COLO668 (cell line): ENCODE measurements around the gene PCBP3.
"Not testable (repeated sequence)": the region's sequence is repeated elsewhere in the genome, so short reads cannot be mapped to it uniquely, and the experiment has no call there.

Experiments used
- DNase-seq: peaks from one replicate; lab custom pipeline; 2025; ENCODE audit not compliant: unreplicated experiment; lab: John Stamatoyannopoulos, UW

The PCBP3 gene

DNA sequence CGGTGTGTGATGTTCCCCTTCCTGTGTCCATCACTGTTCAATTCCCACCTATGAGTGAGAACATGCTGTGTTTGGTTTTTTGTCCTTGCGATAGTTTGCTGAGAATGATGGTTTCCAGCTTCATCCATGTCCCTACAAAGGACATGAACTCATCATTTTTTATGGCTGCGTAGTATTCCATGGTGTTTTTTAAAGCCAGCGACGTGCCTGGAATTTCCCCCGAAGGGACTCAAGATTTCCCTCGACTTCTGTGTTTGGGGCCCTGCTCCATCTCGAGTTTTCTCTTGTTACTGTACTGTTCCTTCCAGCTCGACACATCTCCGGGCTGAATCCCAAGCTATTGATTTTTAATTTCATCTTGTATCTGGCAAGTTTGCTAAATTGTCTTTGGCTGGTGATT lies 309.0 kb downstream of the PCBP3 start:
- not testable (repeated sequence) for DNase-seq

DNA sequence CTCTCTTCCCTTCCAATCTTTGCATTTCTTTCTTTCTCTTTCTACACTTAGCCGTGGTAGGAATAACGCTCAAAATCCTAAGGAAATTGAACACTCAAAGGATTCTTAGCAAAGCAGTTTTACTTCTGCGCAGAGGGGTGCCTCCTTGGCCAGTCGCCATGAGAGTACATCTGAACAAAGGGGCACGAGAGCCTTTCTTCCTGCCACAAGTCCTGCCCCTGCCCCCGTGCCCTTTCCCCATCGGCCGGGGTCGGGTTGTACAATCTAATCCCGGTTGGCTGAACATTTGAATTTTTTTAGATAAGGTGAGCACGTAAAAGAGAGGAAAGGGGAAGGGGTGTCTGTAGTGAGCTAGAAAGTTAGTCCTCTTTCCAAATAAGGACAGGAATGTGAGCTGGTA lies 309.4 kb downstream of the PCBP3 start:
- DNase-seq, result no peak

GRCh38 chr21:45954261-45954660 lies 310.7 kb downstream of the PCBP3 start:
- DNase-seq, result no peak

GRCh38 chr21:45954921-45955320 lies 311.4 kb downstream of the PCBP3 start:
- DNase-seq, result no peak

GRCh38 chr21:45957551-45957950 lies 314.0 kb downstream of the PCBP3 start:
- DNase-seq, result no peak

GRCh38 chr21:45957981-45958600 lies 314.6 kb downstream of the PCBP3 start:
- DNase-seq, result no peak

DNA sequence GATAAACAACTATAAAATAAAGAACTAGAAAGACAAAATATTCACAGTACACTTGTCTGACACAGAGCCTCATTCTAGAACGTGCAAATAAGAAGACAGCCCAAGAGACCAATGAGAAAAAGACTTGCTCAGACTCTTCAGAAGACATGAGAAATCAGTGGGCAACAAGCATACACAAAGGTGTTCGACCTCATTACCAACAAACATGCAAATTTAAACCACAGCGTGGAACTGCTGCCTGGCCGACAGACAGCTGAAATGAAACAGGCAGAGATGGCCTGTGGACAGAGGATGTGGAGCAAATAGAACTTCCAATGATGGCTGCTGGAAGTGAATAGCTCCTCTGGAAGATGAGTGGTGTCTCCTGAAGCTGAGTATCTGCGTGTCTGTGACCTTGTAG lies 315.7 kb downstream of the PCBP3 start:
- DNase-seq, result no peak

GRCh38 chr21:45959779-45960390 lies 316.4 kb downstream of the PCBP3 start:
- no peak for DNase-seq

DNA sequence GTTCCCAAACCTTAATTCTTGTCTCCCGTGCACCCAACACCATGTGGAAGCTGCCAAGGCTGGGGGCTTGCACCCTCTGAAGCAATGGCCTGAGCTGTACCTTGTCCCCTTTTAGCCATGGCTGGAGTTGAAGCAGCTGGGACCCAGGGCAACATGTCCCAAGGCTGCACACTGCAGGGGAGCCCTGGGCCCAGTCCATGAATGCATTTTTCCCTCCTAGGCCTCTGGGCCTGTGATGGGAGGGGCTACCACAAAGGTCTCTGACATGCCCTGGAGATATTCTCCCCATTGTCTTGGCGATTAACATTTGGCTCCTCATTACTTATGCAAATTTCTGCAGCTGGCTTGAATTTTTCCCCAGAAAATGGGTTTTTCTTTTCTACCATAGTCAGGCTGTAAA lies 317.9 kb downstream of the PCBP3 start:
- DNase-seq, result not testable (repeated sequence)

DNA sequence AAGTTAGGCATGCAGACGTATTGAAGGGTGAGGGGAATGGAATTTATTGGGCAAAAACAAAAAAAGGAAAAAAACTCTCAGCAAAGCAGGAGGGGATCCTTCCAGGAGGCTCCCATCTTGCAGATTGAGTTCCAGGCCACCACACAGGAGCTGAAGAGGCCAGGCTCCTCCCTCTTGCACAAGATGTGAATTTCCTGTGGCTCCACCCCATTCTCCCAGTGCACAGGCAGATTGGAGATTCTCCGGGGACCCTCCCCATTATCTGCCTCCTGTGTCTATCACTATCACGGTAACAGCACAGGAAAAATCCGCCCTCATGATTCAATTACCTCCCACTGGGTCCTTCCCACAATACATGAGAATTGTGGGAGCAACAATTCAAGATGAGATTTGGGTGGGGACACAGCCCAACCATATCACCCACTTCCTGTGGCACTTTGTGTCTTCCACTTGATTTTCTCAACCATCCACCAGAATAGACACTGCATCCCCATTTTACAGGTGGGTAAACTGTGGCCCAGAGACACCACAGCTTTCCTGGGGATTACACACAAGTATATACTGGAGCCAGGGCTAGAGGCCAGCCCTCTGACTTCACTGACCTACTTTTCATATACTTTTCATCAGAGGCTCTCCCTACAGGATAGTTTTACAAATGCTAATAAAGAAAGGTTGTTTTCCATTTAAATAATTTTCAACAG lies 319.2 kb downstream of the PCBP3 start:
- no peak for DNase-seq

- DNase-seq, result no peak
Observed at GRCh38 chr21:45963232-45963570, 319.7 kb downstream of the PCBP3 start.

DNA sequence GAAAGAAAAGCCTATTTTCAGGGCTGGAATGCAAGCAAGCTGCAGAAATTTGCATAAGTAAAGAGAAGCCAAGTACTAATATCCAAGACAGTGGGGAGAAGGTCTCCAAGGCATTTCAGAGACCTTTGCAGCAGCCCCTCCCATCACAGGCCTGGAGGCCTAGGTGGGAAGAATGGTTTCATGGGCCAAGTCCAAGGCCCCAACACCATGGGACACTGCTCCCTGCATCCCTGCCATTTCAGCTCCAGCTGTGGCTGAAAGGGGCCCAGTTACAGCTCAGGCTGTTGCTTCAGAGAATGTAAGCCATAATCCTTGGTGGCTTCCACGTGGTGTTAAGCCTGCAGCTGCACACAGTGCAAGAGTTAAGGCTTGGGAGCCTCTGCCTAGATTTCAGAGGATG lies 321.1 kb downstream of the PCBP3 start:
- DNase-seq, result no peak

DNA sequence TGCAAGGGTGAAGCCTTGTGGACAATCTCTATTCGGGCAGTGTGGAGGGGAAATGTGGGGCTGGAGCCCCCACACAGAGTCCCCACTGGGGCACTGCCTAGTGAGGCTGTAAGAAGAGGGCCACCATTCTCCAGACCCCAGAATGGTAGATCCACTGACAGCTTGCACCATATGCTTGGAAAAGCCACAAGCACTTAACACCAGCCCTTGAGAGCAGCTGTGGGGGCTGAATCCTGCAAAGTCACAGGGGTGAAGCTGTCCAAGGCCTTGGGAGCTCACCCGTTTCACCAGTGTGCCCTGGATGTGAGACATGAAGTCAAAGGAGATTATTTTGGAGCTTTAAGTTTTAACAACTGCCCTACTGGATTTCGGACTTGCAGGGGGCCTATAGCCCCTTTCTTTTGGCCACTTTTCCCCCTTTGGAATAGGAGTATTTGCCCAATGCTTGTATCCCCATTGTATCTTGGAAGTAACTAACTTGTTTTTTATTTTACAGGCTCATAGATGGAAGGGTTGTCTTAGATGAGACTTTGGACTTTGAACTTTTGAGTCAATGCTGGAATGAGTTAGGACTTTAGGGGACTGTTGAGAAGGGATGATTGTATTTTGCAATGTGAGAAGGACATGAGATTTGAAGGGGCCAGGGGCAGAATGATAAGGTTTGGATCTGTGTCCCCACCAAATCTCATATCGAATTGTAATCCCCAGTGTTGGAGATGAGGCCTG lies 321.7 kb downstream of the PCBP3 start:
- no peak for DNase-seq

DNA sequence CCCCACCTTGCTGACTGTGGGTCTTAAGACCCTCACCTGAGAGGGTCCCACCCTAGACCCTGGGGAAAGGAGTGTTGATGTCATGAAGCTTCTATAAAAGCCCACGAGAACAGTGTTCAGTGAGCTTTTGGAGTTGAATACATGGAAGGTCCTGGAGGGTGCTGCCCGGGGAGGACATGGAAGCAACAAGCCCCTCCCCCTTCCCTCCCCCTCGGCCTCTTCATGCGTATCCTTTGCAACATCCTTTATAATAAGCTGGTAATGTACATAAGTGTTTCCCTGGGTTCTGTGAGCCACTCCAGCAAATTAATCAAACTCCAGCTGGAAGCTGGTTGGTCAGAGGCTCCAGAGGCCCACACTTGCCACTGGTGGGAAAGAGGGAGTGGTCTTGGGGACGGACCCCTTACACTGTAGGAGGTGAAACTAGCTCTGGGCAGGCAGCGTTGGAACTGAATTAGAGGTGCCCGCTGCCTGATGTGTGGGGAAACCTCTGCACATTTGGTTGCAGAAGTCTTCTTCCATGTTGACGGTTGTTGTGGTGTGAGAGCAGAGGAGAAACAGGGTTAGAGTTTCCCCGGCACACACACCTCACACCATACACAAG lies 323.4 kb downstream of the PCBP3 start:
- DNase-seq, result no peak

DNA sequence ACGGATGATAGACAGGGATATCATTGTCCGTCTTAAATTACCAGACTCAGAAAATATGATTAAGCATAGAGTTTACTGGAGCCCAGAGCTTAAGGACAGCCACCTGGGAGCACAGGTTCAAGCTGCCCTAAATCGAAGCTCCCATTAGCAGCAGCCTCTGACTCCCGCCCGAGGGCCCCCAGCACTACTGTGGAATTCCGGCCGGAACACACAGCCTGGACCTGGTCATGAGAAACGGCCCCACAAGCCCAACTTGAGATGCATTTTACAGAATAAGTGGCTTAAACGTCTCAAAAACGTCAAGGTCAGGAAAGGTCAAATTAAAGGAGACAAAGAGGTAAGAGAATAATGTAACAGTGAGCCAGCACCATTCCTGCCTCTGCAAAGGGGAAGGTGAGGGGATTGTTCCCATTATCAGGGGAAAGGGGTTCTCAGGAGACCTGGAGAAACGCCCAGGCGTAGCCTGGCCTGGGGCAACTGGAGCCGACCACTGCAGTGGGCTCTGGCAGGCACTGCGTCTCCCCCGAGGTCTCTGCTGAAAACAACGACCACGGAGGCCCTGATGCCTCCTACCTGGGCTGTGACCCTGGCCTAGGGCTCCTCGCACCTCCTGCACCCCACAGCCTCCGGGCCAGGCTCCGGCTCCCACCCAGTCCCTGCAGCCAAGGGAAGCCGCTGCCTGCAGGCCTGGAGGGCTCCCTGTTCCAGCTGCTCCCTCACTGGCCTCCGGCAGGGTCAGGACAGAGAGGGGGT lies 326.6 kb downstream of the PCBP3 start:
- no peak for DNase-seq

DNA sequence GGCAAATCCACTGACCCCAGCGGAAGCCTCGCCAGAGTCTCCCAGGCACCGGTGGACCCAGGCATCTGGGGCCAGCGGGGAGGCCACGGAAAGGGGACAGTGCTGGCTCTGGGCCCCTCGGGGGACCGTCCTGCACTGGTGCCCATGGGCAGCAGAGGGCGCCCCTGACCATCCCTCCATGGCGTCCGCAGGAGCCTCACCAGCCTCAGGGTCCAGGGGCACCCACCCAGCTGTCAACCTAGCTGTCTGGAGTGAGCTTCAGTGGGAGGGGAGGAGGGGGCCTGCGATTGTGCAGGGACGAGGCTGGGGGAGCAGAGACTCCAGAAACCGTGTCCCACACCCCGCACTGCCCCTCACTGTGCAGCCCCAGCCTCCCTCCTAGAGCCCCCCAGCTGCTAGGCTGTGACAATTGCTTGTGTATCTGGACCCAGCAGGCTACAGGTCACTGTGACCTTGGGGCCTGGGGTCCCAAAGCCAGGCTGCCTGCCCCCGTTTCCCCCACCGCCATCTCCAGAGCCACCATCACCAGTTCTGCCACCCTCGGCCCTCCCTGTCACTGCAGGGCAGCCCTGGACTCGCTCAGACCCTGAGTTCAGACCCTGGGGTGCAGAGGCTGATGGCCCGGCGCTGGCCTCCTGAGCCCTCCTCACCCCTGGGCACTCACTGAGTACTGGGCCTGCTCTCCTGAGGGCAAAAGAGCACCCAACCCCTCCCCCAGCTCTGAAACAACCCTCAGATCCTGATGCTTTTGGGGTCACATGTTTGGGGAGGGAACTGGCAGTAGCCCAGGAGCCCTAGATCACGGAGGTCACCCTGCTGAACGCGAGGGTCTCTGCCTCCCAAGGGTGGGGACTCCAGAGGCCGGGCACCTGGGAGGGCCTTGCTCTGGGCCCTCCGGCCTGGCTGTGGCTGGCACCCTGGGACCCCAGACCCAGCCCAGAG lies 327.4 kb downstream of the PCBP3 start:
- peak; percentile 47 for DNase-seq

GRCh38 chr21:45971616-45972352 lies 328.3 kb downstream of the PCBP3 start:
- no peak for DNase-seq

GRCh38 chr21:45972353-45972715 lies 328.8 kb downstream of the PCBP3 start:
- no peak for DNase-seq
